CD4-positive, alpha-beta T cell treated with Interleukin-1 beta for 1 hour (primary cell): Measurements from ENCODE around the gene TACC2.
"Not testable (repeated sequence)": the region's sequence is repeated elsewhere in the genome, so short reads cannot be mapped to it uniquely, and the experiment has no call there.

Experiments used
- DNase-seq, 2 donors: peaks; one replicate each; pipeline ENCODE4 v3.0.0-alpha.2; 2020 to 2022

TACC2 gene

DNA sequence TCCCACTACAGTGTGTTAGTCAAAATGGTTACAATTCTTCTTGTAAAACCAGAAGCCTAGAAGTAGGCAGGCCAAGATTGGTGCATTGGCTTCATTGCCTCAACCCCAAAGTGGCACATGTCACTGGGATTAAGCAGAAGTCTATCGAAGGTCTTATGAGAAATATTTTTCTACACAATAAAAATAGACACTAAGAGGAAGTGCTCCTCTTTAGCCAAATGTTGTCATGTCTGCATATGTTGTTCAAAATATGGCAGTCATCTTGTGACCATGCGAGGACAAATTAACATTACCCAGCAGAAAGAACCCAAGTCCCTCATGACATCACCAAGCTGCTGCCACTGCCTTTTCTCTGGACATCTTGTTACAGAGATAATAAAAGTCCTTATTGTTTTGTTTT, 7.6 kb upstream of the TACC2 start:
- no peak for DNase-seq

- no peak for DNase-seq
Observed at GRCh38 chr10:121983852-121984251, 5.1 kb upstream of the TACC2 start.

- DNase-seq = no peak
Observed at GRCh38 chr10:121984463-121984862, 4.5 kb upstream of the TACC2 start.

GRCh38 chr10:121990015-121990677, 1.2 kb downstream of the TACC2 start:
- DNase-seq = no peak

- DNase-seq = not testable (repeated sequence)
Observed at GRCh38 chr10:121991727-121992126, 2.8 kb downstream of the TACC2 start.

- no peak for DNase-seq
Observed at GRCh38 chr10:121994429-121994941, 5.5 kb downstream of the TACC2 start.

- DNase-seq = no peak
Observed at GRCh38 chr10:121998462-121998861, 9.5 kb downstream of the TACC2 start.

- DNase-seq = no peak
Observed at GRCh38 chr10:121999301-121999700, 10.3 kb downstream of the TACC2 start.

GRCh38 chr10:122001698-122002097, 12.7 kb downstream of the TACC2 start:
- no peak for DNase-seq

DNA sequence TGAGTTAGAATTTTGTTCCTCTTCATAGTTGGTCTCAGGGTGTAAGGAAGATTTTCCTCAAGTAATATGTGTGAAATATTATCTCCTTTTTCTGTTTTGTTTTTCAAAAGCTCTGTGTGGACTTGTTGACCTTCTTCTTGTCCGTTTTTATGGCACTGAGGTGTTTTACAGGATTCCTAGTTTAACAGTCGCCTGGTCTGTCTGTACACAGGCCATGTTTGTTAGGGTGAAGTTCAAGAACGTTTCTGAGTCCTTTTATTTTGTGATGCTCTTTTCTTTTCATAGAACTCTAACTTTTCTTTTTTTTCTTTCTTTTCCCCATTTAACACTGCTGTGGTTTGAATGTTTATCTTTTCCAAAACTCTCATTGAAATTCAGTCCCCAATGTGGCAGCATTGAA, 18.5 kb downstream of the TACC2 start:
- DNase-seq = no peak

GRCh38 chr10:122010405-122011050, 21.6 kb downstream of the TACC2 start:
- DNase-seq = no peak

DNA sequence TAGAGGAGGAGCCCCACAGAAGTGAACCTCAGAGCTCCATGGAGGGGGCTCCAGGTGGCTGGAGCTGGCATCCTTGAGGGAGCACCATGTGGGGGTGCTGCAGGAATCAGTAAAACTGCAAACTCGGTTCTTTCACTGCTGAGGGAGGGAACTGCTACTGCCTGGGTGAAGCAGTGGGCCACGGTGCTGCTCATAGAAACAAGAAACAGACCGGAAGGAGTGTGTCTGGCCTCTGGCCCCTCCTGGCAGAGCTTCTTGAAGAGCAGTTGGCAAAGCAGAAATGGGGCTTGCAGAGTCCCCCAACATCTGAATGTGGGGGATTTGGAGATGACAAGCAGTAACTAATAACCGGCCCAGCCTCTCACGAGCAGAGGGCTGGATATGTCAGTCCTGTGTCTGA, 23.8 kb downstream of the TACC2 start:
- DNase-seq = no peak

DNA sequence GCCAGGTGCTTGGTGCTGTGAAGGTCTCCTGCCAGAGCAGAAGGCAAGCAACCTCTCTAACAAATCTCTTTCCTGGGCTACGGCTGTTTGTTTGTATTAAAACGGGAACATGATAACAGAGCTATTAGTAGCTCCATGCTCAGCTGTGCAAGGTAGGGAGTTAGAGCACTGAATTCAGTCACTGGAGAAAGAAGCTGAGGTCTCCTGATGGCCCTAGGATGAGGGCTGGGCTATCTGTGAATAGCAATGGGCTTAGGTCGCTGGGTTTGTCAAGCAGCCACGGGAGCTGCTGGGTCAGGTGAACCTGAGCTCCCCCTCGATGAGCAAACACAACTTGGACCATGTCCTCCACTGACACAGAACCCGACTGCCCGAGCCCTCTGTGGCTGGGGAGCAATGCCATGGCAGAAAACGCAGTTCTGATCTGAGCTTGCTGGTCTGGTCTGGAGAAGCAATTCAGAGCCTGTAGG, 24.4 kb downstream of the TACC2 start:
- DNase-seq = no peak

- DNase-seq = no peak
Observed at GRCh38 chr10:122014652-122015248, 25.8 kb downstream of the TACC2 start.

DNA sequence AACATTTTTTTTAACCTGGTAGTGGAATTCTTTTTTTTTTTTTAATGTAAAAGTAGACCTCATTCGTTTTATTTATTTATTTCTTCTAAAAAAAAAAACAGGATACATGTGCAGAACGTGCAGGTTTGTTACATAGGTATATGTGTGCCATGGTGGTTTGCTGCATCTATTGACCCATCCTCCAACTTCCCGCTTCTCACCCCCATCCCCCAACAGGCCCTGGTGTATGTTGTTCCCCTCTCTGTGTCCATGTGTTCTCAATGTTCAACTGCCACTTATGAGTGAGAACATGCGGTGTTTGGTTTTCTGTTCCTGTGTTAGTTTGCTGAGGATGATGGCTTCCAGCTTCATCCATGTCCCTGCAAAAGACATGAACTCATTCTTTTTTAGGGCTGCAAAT, 29.0 kb downstream of the TACC2 start:
- not testable (repeated sequence) for DNase-seq

- no peak for DNase-seq
Observed at GRCh38 chr10:122018491-122018890, 29.5 kb downstream of the TACC2 start.

- no peak for DNase-seq
Observed at GRCh38 chr10:122018951-122019413, 30.0 kb downstream of the TACC2 start.

DNA sequence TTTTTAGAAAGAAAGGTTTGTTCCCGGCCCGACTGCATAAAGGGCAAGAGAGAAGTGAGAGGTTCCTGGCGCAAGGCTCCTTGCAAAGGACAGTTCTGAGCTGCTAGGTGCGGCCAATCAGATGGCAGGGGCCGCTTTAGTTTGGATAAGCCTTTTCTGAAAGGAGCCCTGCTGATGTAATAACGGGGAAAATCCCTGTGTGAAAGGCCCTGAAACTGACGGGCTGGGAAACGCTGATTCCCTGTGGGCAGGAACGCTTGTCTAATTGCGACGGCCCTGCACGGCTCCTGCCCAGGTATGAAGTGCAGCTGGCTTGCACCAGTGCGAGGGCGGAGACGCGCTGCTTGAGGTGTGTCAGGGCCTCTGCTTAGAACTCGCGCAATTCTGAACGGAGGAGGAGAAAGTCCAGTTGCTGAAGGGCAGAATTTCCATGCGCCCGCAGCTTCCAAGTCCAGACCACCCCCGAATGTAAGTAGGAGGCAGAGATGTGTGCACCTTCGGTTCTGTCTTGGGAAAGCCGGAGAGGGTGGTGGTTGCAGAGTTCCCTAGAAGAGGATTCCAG, 30.5 kb downstream of the TACC2 start:
- DNase-seq = no peak

DNA sequence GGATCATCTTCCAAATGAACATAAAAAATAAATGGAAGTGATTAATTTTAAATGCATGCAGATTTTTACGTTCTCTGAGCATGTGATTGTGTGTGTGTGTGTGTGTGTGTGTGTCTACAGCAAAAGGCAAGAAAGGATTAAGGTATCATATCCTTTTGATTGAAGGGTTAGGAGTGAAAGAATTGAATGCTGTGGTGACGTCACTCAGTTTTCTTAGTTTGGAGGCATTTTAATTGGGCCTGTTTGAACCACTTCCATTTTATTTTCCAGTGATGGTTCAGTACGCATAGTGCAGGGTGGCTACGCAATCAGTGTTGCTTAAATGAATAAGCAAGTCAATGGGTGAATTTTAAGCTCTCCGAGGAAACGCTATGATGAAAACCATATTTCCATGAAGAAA, 31.3 kb downstream of the TACC2 start:
- no peak for DNase-seq

- no peak for DNase-seq
Observed at GRCh38 chr10:122021379-122021778, 32.4 kb downstream of the TACC2 start.

DNA sequence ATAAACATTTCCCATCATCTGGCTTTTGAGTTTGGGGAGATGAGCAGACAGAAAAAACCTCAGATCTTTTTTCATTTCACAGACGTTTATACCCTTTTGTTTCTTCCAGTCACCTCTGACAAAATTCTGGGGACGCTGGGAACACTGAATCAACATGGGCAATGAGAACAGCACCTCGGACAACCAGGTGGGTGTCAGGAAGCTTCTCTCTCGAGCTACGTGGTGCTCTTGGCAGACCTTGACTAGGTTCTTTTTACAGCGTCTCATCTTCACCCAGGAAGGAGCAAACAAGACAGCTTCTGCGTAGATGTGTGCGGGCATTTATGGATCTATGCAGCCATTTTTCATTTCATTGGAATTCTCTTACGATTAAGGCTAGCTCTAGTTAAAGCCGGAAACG, 32.9 kb downstream of the TACC2 start:
- DNase-seq = no peak

DNA sequence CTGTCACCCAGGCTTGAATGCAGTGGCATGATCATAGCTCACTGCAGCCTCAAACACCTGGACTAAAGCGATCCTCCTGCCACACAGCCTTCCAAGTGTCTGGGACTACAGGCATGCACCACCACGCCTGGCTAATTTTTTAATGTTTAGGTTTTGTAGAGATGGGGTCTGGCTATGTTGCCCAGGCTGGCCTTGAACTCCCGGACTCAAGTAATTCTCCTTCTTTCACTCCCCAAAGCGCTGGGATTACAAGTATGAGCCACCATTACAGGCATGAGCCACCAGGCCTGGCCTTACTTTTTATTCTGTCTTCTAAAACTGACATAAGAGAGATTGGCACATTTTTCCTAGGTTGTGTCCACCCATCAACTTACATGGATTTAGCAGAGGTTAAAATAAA, 33.3 kb downstream of the TACC2 start:
- DNase-seq = no peak

GRCh38 chr10:122023257-122023656, 34.3 kb downstream of the TACC2 start:
- not testable (repeated sequence) for DNase-seq
